Measurements from ENCODE around the gene SEMA3E. TPM values are rescaled to one million over a fixed set of nuclear protein-coding genes. Genes with fewer than 3 reads are reported as not detected.

The SEMA3E gene
- total RNA-seq, 5 donors from 2014 or later (not counting 1 experiment from before 2014, with no cell fraction given) = not detected

GRCh38 chr7:83528925-83529423 is 120.0 kb downstream of the SEMA3E start:
- Mint-ChIP-seq H3K9me3 (peaks cover 0 to 12% (median 3%) of the 10 kb centered on the region in 3 donors), H3K36me3 (no peaks in the 10 kb centered on the region), H3K4me3 (no peak overlapping the region), H3K27ac (no peak overlapping the region), H3K4me1 (no peaks in the 10 kb centered on the region), H3K27me3 (no peaks in the 10 kb centered on the region)
- no peaks in the 10 kb centered on the region for H3K27me3 ChIP-seq (replicated peaks in 1 of 2; ENCODE audit: control insufficient read depth in 2 of 2, extremely low read depth in 1 of 2, insufficient read depth in 2 of 2, low read length in 1 of 2)
- H3K9me3 ChIP-seq = no peaks in the 10 kb centered on the region
- H3K36me3 ChIP-seq (ENCODE audit: control insufficient read depth in 2 of 2, extremely low read depth in 1 of 2, insufficient read depth in 1 of 2, low read length in 1 of 2) = no peaks in the 10 kb centered on the region
- 75% methylated on average over 2 of the region's 3 CpGs for WGBS (ENCODE audit: insufficient coverage)
- ATAC-seq (replicated peaks in 1 of 4) = no peak
- POLR2A ChIA-PET = no interaction called here
- H3K4me1 ChIP-seq (ENCODE audit: control insufficient read depth in 1 of 2, extremely low read depth in 1 of 2, insufficient read depth in 2 of 2, low read length in 2 of 2) = no peaks in the 10 kb centered on the region
- no peak overlapping the region for H3K4me3 ChIP-seq (ENCODE audit: control insufficient read depth in 1 of 2, extremely low read depth in 1 of 2, low read length in 1 of 2)
- DNase-seq = no peak
- CTCF ChIA-PET = no interaction called here
- no peak overlapping the region for H3K27ac ChIP-seq (ENCODE audit: low read length)

GRCh38 chr7:83524277-83525075 is 124.5 kb downstream of the SEMA3E start:
- POLR2A ChIA-PET = no interaction called here

GRCh38 chr7:83520726-83521125 is 128.2 kb downstream of the SEMA3E start:
- WGBS (ENCODE audit: insufficient coverage) = 100% methylated on average over 1 of the region's 2 CpGs
- no peak for DNase-seq
- no peaks in the 10 kb centered on the region for H3K4me1 Mint-ChIP-seq
- no peaks in the 10 kb centered on the region for H3K36me3 Mint-ChIP-seq
- no peak for ATAC-seq (replicated peaks in 1 of 4)
- H3K4me3 Mint-ChIP-seq = no peak overlapping the region
- H3K9me3 ChIP-seq = no peaks in the 10 kb centered on the region
- ChIA-PET POLR2A (no interaction called here), CTCF (no interaction called here)
- no peaks in the 10 kb centered on the region for H3K4me1 ChIP-seq (ENCODE audit: control insufficient read depth in 1 of 2, extremely low read depth in 1 of 2, insufficient read depth in 2 of 2, low read length in 2 of 2)
- no peaks in the 10 kb centered on the region for H3K36me3 ChIP-seq (ENCODE audit: control insufficient read depth in 2 of 2, extremely low read depth in 1 of 2, insufficient read depth in 1 of 2, low read length in 1 of 2)
- no peak overlapping the region for H3K27ac ChIP-seq (ENCODE audit: low read length)
- H3K27ac Mint-ChIP-seq = no peak overlapping the region
- H3K27me3 Mint-ChIP-seq = no peaks in the 10 kb centered on the region
- H3K4me3 ChIP-seq (ENCODE audit: control insufficient read depth in 1 of 2, extremely low read depth in 1 of 2, low read length in 1 of 2) = no peak overlapping the region
- no peaks in the 10 kb centered on the region for H3K27me3 ChIP-seq (replicated peaks in 1 of 2; ENCODE audit: control insufficient read depth in 2 of 2, extremely low read depth in 1 of 2, insufficient read depth in 2 of 2, low read length in 1 of 2)
- peaks cover 0 to 19% (median 4%) of the 10 kb centered on the region in 3 donors for H3K9me3 Mint-ChIP-seq

More at GRCh38 chr7:83524277-83525075, 124.5 kb downstream of the SEMA3E start:
- no peaks in the 10 kb centered on the region for H3K36me3 ChIP-seq (ENCODE audit: control insufficient read depth in 2 of 2, extremely low read depth in 1 of 2, insufficient read depth in 1 of 2, low read length in 1 of 2)
- CTCF ChIA-PET = no interaction called here
- Mint-ChIP-seq H3K27ac (no peak overlapping the region), H3K4me3 (no peak overlapping the region), H3K36me3 (no peaks in the 10 kb centered on the region), H3K27me3 (no peaks in the 10 kb centered on the region), H3K9me3 (peaks cover 0 to 20% (median 0%) of the 10 kb centered on the region in 3 donors), H3K4me1 (no peaks in the 10 kb centered on the region)
- H3K27me3 ChIP-seq (replicated peaks in 1 of 2; ENCODE audit: control insufficient read depth in 2 of 2, extremely low read depth in 1 of 2, insufficient read depth in 2 of 2, low read length in 1 of 2) = no peaks in the 10 kb centered on the region
- H3K4me1 ChIP-seq (ENCODE audit: control insufficient read depth in 1 of 2, extremely low read depth in 1 of 2, insufficient read depth in 2 of 2, low read length in 2 of 2) = no peaks in the 10 kb centered on the region
- WGBS (ENCODE audit: insufficient coverage) = 70% methylated on average over 1 of the region's 4 CpGs
- ATAC-seq (replicated peaks in 1 of 4) (no peak), DNase-seq (no peak)
- H3K27ac ChIP-seq (ENCODE audit: low read length) = no peak overlapping the region
- H3K4me3 ChIP-seq (ENCODE audit: control insufficient read depth in 1 of 2, extremely low read depth in 1 of 2, low read length in 1 of 2) = no peak overlapping the region
- H3K9me3 ChIP-seq = no peaks in the 10 kb centered on the region

GRCh38 chr7:83519240-83519639 is 129.7 kb downstream of the SEMA3E start:
- Histone ChIP-seq H3K4me1 (ENCODE audit: control insufficient read depth in 1 of 2, extremely low read depth in 1 of 2, insufficient read depth in 2 of 2, low read length in 2 of 2) (no peaks in the 10 kb centered on the region), H3K9me3 (no peaks in the 10 kb centered on the region), H3K27ac (ENCODE audit: low read length) (no peak overlapping the region), H3K27me3 (replicated peaks in 1 of 2; ENCODE audit: control insufficient read depth in 2 of 2, extremely low read depth in 1 of 2, insufficient read depth in 2 of 2, low read length in 1 of 2) (no peaks in the 10 kb centered on the region), H3K4me3 (ENCODE audit: control insufficient read depth in 1 of 2, extremely low read depth in 1 of 2, low read length in 1 of 2) (no peak overlapping the region), H3K36me3 (ENCODE audit: control insufficient read depth in 2 of 2, extremely low read depth in 1 of 2, insufficient read depth in 1 of 2, low read length in 1 of 2) (no peaks in the 10 kb centered on the region)
- Mint-ChIP-seq H3K4me1 (no peaks in the 10 kb centered on the region), H3K27ac (no peak overlapping the region), H3K9me3 (peaks cover 0 to 11% (median 4%) of the 10 kb centered on the region in 3 donors), H3K4me3 (no peak overlapping the region), H3K27me3 (no peaks in the 10 kb centered on the region), H3K36me3 (no peaks in the 10 kb centered on the region)
- DNase-seq (no peak), ATAC-seq (replicated peaks in 1 of 4) (no peak)
- no CpG with 5 or more reads among the region's 2 CpGs for WGBS (ENCODE audit: insufficient coverage)
- ChIA-PET POLR2A (no interaction called here), CTCF (no interaction called here)

- Mint-ChIP-seq H3K4me1 (no peaks in the 10 kb centered on the region), H3K27ac (no peak overlapping the region), H3K9me3 (peaks cover 0 to 11% (median 4%) of the 10 kb centered on the region in 3 donors), H3K27me3 (no peaks in the 10 kb centered on the region), H3K36me3 (no peaks in the 10 kb centered on the region), H3K4me3 (no peak overlapping the region)
- ATAC-seq (replicated peaks in 1 of 4) (no peak), DNase-seq (no peak)
- ChIA-PET POLR2A (no interaction called here), CTCF (no interaction called here)
- Histone ChIP-seq H3K9me3 (no peaks in the 10 kb centered on the region), H3K4me1 (ENCODE audit: control insufficient read depth in 1 of 2, extremely low read depth in 1 of 2, insufficient read depth in 2 of 2, low read length in 2 of 2) (no peaks in the 10 kb centered on the region), H3K4me3 (ENCODE audit: control insufficient read depth in 1 of 2, extremely low read depth in 1 of 2, low read length in 1 of 2) (no peak overlapping the region), H3K36me3 (ENCODE audit: control insufficient read depth in 2 of 2, extremely low read depth in 1 of 2, insufficient read depth in 1 of 2, low read length in 1 of 2) (no peaks in the 10 kb centered on the region), H3K27ac (ENCODE audit: low read length) (no peak overlapping the region), H3K27me3 (replicated peaks in 1 of 2; ENCODE audit: control insufficient read depth in 2 of 2, extremely low read depth in 1 of 2, insufficient read depth in 2 of 2, low read length in 1 of 2) (no peaks in the 10 kb centered on the region)
- WGBS (ENCODE audit: insufficient coverage) = 67% methylated on average over 1 of the region's 3 CpGs
These were observed 131.8 kb downstream of the SEMA3E start for GRCh38 chr7:83517035-83517700.

GRCh38 chr7:83514977-83515376 is 134.0 kb downstream of the SEMA3E start:
- Histone ChIP-seq H3K27me3 (replicated peaks in 1 of 2; ENCODE audit: control insufficient read depth in 2 of 2, extremely low read depth in 1 of 2, insufficient read depth in 2 of 2, low read length in 1 of 2) (no peaks in the 10 kb centered on the region), H3K9me3 (no peaks in the 10 kb centered on the region), H3K36me3 (ENCODE audit: control insufficient read depth in 2 of 2, extremely low read depth in 1 of 2, insufficient read depth in 1 of 2, low read length in 1 of 2) (no peaks in the 10 kb centered on the region), H3K4me3 (ENCODE audit: control insufficient read depth in 1 of 2, extremely low read depth in 1 of 2, low read length in 1 of 2) (no peak overlapping the region), H3K4me1 (ENCODE audit: control insufficient read depth in 1 of 2, extremely low read depth in 1 of 2, insufficient read depth in 2 of 2, low read length in 2 of 2) (no peaks in the 10 kb centered on the region), H3K27ac (ENCODE audit: low read length) (no peak overlapping the region)
- WGBS (ENCODE audit: insufficient coverage) = no CpG with 5 or more reads among the region's 3 CpGs
- H3K36me3 Mint-ChIP-seq = no peaks in the 10 kb centered on the region
- ChIA-PET POLR2A (no interaction called here), CTCF (no interaction called here)
- DNase-seq = no peak
- H3K9me3 Mint-ChIP-seq = peaks cover 3 to 7% (median 5%) of the 10 kb centered on the region in 3 donors
- no peak overlapping the region for H3K27ac Mint-ChIP-seq
- no peak overlapping the region for H3K4me3 Mint-ChIP-seq
- no peak for ATAC-seq (replicated peaks in 1 of 4)
- H3K27me3 Mint-ChIP-seq = no peaks in the 10 kb centered on the region
- H3K4me1 Mint-ChIP-seq = no peaks in the 10 kb centered on the region
